SK-N-SH (cell line): ENCODE measurements around the gene PIP4K2A. TPM values are rescaled to one million over a fixed set of nuclear protein-coding genes. Genes with fewer than 3 reads are reported as not detected.

Experiments
- CTCF ChIA-PET: fragments of 300-600, 350-600 bp; formaldehyde crosslinking; extraction: SDS; loops from one replicate; lab custom pipeline; 2021; lab: Yijun Ruan, JAX
- POLR2A ChIA-PET: fragments of 350-600 bp; sonication (Branson Sonifier 250); formaldehyde crosslinking; extraction: SDS; loops from one replicate; lab custom pipeline; 2020; ENCODE audit warnings: antibody characterized with exemption, inconsistent platforms; lab: Yijun Ruan, JAX
- DNase-seq: peaks from one replicate; pipeline ENCODE4 v3.0.0; 2012
- H2AFZ ChIP-seq: fragments of 200-600 bp; sonication (generic); 2 replicates; pipeline ENCODE4 v1.8.1; 2016; ENCODE audit warnings: antibody characterized with exemption, mild to moderate bottlenecking, low read depth
- H3F3A ChIP-seq: fragments of 200-600 bp; sonication (generic); replicated peaks from 2 replicates; pipeline ENCODE3; 2016; ENCODE audit warnings: antibody characterized with exemption, mild to moderate bottlenecking; ENCODE audit not compliant: insufficient read depth
- H3K27ac ChIP-seq, 2 experiments: fragments of 200-500 bp in 1 of 2; fragments of 200-600 bp in 1 of 2; sonication (Bioruptor generic) in 1 of 2; sonication (generic), shearing (Covaris generic) in 1 of 2; 2 replicates each; pipeline versions ENCODE4 v1.5.1 to v1.6.1; 2014 to 2016; ENCODE audit warnings: low read depth in 2 of 2, inconsistent platforms in 1 of 2, low read length in 1 of 2, mild to moderate bottlenecking in 1 of 2, mixed read lengths in 1 of 2
- H3K27me3 ChIP-seq: fragments of 200-600 bp; sonication (generic), shearing (Covaris generic); 2 replicates; pipeline ENCODE4 v1.6.1; 2016; ENCODE audit warnings: mixed run types; ENCODE audit not compliant: insufficient read depth
- H3K36me3 ChIP-seq, 2 experiments: fragments of 200-500 bp in 1 of 2; fragments of 200-600 bp in 1 of 2; sonication (Bioruptor generic) in 1 of 2; sonication (generic) in 1 of 2; replicated peaks in 1 of 2; 2 replicates each; pipeline versions ENCODE3 to v1.5.1; 2014 to 2016; ENCODE audit warnings: low read length in 1 of 2, mild to moderate bottlenecking in 1 of 2; ENCODE audit not compliant: insufficient read depth in 2 of 2, control insufficient read depth in 1 of 2
- H3K4me1 ChIP-seq, 2 experiments: fragments of 200-500 bp in 1 of 2; fragments of 200-600 bp in 1 of 2; sonication (Bioruptor generic) in 1 of 2; sonication (generic), shearing (Covaris generic) in 1 of 2; 2 replicates each; pipeline versions ENCODE4 v1.5.1 to v1.6.1; 2014 to 2016; ENCODE audit warnings: low read depth in 1 of 2, low read length in 1 of 2, mixed run types in 1 of 2; ENCODE audit not compliant: insufficient read depth in 2 of 2, control insufficient read depth in 1 of 2
- H3K4me2 ChIP-seq: fragments of 200-600 bp; sonication (generic), shearing (Covaris generic); 2 replicates; pipeline ENCODE4 v1.6.1; 2017; ENCODE audit warnings: mixed run types
- H3K4me3 ChIP-seq, 2 experiments: fragments of 200-500 bp in 1 of 2; fragments of 200-600 bp in 1 of 2; sonication (Bioruptor generic) in 1 of 2; sonication (generic), shearing (Covaris generic) in 1 of 2; 2 replicates each; pipeline versions ENCODE4 v1.5.1 to v1.8.1; 2014 to 2016; ENCODE audit warnings: low read depth in 2 of 2, inconsistent platforms in 1 of 2, low read length in 1 of 2, mild to moderate bottlenecking in 1 of 2, mixed read lengths in 1 of 2, moderate library complexity in 1 of 2
- H3K79me2 ChIP-seq: fragments of 200-600 bp; sonication (generic); 2 replicates; pipeline ENCODE4 v1.8.1; 2017; ENCODE audit warnings: mild to moderate bottlenecking; ENCODE audit not compliant: insufficient read depth
- H3K9ac ChIP-seq: fragments of 200-600 bp; sonication (generic); 2 replicates; pipeline ENCODE4 v1.6.1; 2017; ENCODE audit warnings: mixed run types
- H3K9me2 ChIP-seq: fragments of 200-600 bp; sonication (generic); 2 replicates; pipeline ENCODE4 v1.6.1; 2017; ENCODE audit warnings: mixed run types
- H3K9me3 ChIP-seq: fragments of 200-600 bp; sonication (generic); 2 replicates; pipeline ENCODE4 v1.6.1; 2017; ENCODE audit warnings: mixed run types, mild to moderate bottlenecking, moderate library complexity
- H4K20me1 ChIP-seq: fragments of 200-600 bp; sonication (generic); 2 replicates; pipeline ENCODE4 v1.6.1; 2017; ENCODE audit warnings: mild to moderate bottlenecking, mixed run types; ENCODE audit not compliant: insufficient read depth
- CHD2 ChIP-seq: fragments of 150-350 bp; IDR thresholded peaks from 2 replicates; pipeline ENCODE4 v1.6.1; 2018; ENCODE audit warnings: low read length; ENCODE audit not compliant: partially characterized antibody
- ELF1 ChIP-seq: IDR thresholded peaks from 2 replicates; pipeline ENCODE4 v1.4.0; 2012
- EP300 ChIP-seq, 2 experiments: IDR thresholded peaks; 2 replicates each; pipeline versions ENCODE4 v1.4.0 to v1.6.1; 2012; ENCODE audit warnings: borderline replicate concordance in 1 of 2, low read depth in 1 of 2, low read length in 1 of 2
- EZH2phosphoT487 ChIP-seq: fragments of 200-600 bp; sonication (generic); IDR thresholded peaks from 2 replicates; pipeline ENCODE4 v1.6.1; 2017; ENCODE audit warnings: low read depth, mixed run types, mild to moderate bottlenecking, antibody characterized with exemption, moderate library complexity, borderline replicate concordance
- FOSL2 ChIP-seq: IDR thresholded peaks from 2 replicates; pipeline ENCODE4 v1.4.0; 2012; ENCODE audit warnings: low read depth, mild to moderate bottlenecking, moderate library complexity, borderline replicate concordance
- GABPA ChIP-seq: IDR thresholded peaks from 2 replicates; pipeline ENCODE4 v1.4.0; 2012; ENCODE audit warnings: low read depth, mild to moderate bottlenecking
- GATA2 ChIP-seq: sonication (generic); formaldehyde crosslinking; IDR thresholded peaks from 2 replicates; pipeline ENCODE4 v1.5.0; 2020; ENCODE audit warnings: mild to moderate bottlenecking, missing genetic modification reagents
- IRF3 ChIP-seq: fragments of 150-350 bp; IDR thresholded peaks from 2 replicates; pipeline ENCODE4 v1.6.1; 2016; ENCODE audit warnings: mild to moderate bottlenecking, low read depth, low read length
- NFIC ChIP-seq: IDR thresholded peaks from 2 replicates; pipeline ENCODE4 v1.4.0; 2012; ENCODE audit warnings: borderline replicate concordance
- RAD21 ChIP-seq: IDR thresholded peaks from 2 replicates; pipeline ENCODE4 v1.6.1; 2012; ENCODE audit warnings: mild to moderate bottlenecking, low read length
- RCOR1 ChIP-seq: fragments of 150-350 bp; IDR thresholded peaks from 2 replicates; pipeline ENCODE4 v1.6.1; 2017; ENCODE audit warnings: antibody characterized with exemption, low read length
- REST ChIP-seq: IDR thresholded peaks from 2 replicates; pipeline ENCODE4 v1.6.1; 2012; ENCODE audit warnings: mild to moderate bottlenecking, low read depth, low read length, moderate library complexity
- RXRA ChIP-seq: IDR thresholded peaks from 2 replicates; pipeline ENCODE4 v1.4.0; 2012; ENCODE audit warnings: low read depth, mild to moderate bottlenecking, borderline replicate concordance
- SMC3 ChIP-seq: IDR thresholded peaks from 2 replicates; pipeline ENCODE4 v1.6.1; 2012; ENCODE audit warnings: low read depth, low read length, improper control_type of control experiment
- TCF12 ChIP-seq: IDR thresholded peaks from 2 replicates; pipeline ENCODE4 v1.4.0; 2012
- USF1 ChIP-seq: IDR thresholded peaks from 2 replicates; pipeline ENCODE4 v1.4.0; 2012; ENCODE audit warnings: low read depth, borderline replicate concordance
- YY1 ChIP-seq: IDR thresholded peaks from 2 replicates; pipeline ENCODE4 v1.4.0; 2012; ENCODE audit warnings: low read depth, mild to moderate bottlenecking
- WGBS: methylation state at CpG from one replicate; pipeline ENCODE4 v1.1.6; 2017; ENCODE audit warnings: low lambda C conversion rate; 5-methylcytosine and 5-hydroxymethylcytosine counted together
- polyA plus RNA-seq, 3 experiments: library from polyadenylated mRNA; depleted of rRNA; stranded (reverse); fragments of >200 nt; gene quantifications; 2 replicates each; pipeline ENCODE4 v1.2.3, GENCODE V29; 2012
- TF ChIP-seq, protein P1 (sequence below): IDR thresholded peaks from 2 replicates; pipeline ENCODE4; 2012

PIP4K2A gene
- polyA plus RNA-seq, 1 of the 3 experiments (the other 2 are of a cell fraction): 10.8 TPM

DNA sequence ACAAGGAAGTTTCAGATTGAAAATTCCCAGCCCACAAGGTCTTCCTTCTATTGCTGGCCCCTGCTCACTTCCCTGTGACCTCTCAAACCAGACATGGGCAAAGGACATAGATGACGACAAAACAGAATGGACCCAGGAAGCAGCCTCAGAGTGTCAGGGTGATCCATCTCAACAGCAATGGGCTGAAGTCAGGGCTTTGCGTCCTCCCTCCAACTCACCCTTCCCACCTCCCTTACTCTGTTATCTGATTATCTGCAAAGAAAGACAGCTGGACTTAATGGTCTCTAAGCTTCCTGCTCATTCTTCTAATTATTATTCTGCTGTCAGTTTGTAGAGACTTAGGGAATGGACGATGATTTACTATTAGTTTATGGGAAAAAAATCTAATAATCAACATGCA is 115.9 kb downstream of the PIP4K2A start:
- Histone ChIP-seq H3F3A (peaks cover 18% of the 10 kb centered on the region), H3K79me2 (peaks cover 12% of the 10 kb centered on the region; the same call in 1 of the 2 replicates), H3K27ac (peak overlapping the region; percentile 53 to 77; a peak in 3 of 4 replicates), H3K27me3 (no peaks in the 10 kb centered on the region), H3K36me3 (peaks cover 0 to under 1% of the 10 kb centered on the region in 2 experiments), H4K20me1 (0 out of 2 replicates have a peak, but pooled peaks cover 3% of the 10 kb centered on the region), H3K9ac (peak overlapping the region; percentile 10; the same call in 1 of the 2 replicates), H3K4me2 (peak overlapping the region; percentile 79; the same call in 1 of the 2 replicates), H3K4me1 (peaks cover 15 to 32% of the 10 kb centered on the region in 2 experiments), H3K9me2 (no peaks in the 10 kb centered on the region), H3K4me3 (no peak overlapping the region), H3K9me3 (no peaks in the 10 kb centered on the region), H2AFZ (no peak overlapping the region)
- DNase-seq: peak; percentile 45
- CTCF ChIA-PET: interaction anchor here (0.6 kb wide), 1 partner anchor 941 kb away, joined by 3 read pairs; no protein-coding TSS in a partner anchor
- POLR2A ChIA-PET: no interaction called here
- WGBS: 30% methylated on average over 3 of the region's 3 CpGs
- TF ChIP-seq EZH2phosphoT487: no peak
- TF ChIP-seq YY1: no peak
- no peak; a peak in 1 of 4 replicates for TF ChIP-seq EP300 (IDR thresholded peaks at IDR 0.05; ENCODE audit: borderline replicate concordance in 1 of 2, low read depth in 1 of 2, low read length in 1 of 2)
- TF ChIP-seq, protein P1, sequence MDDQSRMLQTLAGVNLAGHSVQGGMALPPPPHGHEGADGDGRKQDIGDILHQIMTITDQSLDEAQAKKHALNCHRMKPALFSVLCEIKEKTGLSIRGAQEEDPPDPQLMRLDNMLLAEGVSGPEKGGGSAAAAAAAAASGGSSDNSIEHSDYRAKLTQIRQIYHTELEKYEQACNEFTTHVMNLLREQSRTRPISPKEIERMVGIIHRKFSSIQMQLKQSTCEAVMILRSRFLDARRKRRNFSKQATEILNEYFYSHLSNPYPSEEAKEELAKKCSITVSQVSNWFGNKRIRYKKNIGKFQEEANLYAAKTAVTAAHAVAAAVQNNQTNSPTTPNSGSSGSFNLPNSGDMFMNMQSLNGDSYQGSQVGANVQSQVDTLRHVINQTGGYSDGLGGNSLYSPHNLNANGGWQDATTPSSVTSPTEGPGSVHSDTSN: peak; percentile 75
- no peak for TF ChIP-seq GABPA
- no peak for TF ChIP-seq IRF3
- no peak for TF ChIP-seq REST
- peak; percentile 62 for TF ChIP-seq TCF12
- 0 out of 2 replicates have a peak, but pooled peaks have one; percentile 30 for TF ChIP-seq GATA2
- TF ChIP-seq RAD21: no peak
- TF ChIP-seq RXRA: no peak
- no peak for TF ChIP-seq NFIC
- TF ChIP-seq ELF1: no peak
- TF ChIP-seq SMC3: no peak
- peak; percentile 53; the same call in 1 of the 2 replicates for TF ChIP-seq RCOR1
- no peak for TF ChIP-seq USF1
- no peak; the same call in 1 of the 2 replicates for TF ChIP-seq FOSL2
- peak; percentile 16 for TF ChIP-seq CHD2
